ENCODE measurements around the gene CHRNA9.

Gene CHRNA9

GRCh38 chr4:40309250-40309774 lies 25.8 kb upstream of the CHRNA9 start:
- DNase-seq: no peak

GRCh38 chr4:40310225-40310624 lies 24.9 kb upstream of the CHRNA9 start:
- DNase-seq: no peak

GRCh38 chr4:40311811-40312346 lies 23.3 kb upstream of the CHRNA9 start:
- DNase-seq: no peak

DNA sequence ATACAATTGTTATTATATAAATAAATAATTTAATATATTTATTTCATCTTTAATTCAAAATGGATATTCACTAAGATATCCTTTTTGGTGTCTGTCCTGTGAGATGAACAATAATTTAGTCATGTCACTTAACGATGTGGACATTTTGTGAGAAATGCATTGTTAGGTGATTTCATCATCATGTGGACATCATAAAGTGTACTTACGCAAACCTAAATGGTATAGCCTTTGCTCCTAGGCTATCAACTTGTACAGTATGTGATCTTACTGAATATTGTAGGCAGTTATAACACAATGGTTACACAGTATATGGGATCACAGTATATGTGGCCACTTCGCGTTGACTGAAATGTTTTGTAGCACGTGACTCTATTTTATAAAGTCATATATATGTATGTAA lies 20.2 kb upstream of the CHRNA9 start:
- no peak for DNase-seq

GRCh38 chr4:40316333-40316781 lies 18.8 kb upstream of the CHRNA9 start:
- no peak for DNase-seq

DNA sequence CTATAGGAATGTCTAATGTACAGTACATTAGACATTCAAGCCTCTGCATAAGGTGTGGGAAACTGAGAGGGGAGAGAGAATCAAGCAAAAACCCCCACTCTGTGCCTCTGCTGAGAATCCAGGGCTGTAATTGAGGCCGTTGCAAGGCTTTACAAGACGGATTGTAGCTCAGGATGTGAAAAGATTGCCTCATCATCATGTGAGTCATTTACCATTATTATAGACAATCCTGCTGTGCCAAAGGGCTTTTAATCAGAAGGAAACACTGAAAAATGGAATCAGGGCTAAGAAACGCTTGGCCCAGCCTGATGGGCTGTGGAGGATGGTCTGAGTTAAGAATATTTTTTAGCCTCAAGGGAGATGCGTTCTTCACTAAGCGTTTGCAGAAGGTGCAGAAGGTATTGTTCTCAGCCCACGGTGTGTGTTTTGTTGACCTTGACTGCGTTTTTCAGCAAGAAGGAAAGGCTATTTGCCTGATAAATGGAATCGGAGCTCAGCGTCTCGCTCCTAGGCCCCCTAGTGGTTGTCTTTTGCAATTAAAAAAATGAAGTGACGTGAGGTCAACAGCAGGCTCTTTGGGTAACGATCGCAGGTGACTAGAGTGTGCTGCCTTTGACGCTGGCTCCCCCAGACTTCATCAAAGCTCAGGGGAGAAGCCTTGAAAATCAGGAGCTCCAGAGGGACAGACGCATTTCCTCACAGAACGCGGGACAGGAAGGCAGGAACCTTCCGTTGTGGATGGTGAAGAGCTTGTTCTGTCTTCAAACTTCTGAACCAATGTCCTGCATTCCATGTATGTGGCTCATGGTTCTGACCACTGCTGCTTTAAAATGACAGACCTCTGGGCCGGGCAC lies 18.1 kb upstream of the CHRNA9 start:
- no peak for DNase-seq

- DNase-seq: no peak
These were observed 17.0 kb upstream of the CHRNA9 start for GRCh38 chr4:40317916-40318658.

- DNase-seq: peak; percentile 37
These were observed 13.4 kb upstream of the CHRNA9 start for GRCh38 chr4:40321574-40322275.

DNA sequence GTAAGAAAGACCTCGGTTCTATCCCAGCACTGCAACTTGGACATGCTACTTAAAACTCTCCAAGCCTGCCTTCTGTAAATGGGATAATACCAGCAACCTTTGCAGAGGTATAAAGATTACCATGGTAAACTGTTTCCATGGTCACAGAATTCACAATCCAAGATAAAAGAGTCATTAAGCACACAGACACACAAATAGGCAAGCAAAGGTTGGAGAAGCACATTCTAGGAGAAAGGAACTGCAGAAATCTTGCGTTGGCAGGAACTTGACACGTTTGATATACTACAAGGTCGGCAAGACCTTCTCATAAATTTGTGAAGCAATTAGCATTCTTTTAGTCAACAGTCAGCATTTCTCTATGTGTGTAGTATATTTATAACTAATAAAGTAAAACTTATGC lies 12.3 kb upstream of the CHRNA9 start:
- no peak for DNase-seq

GRCh38 chr4:40323866-40324265 lies 11.3 kb upstream of the CHRNA9 start:
- no peak for DNase-seq

DNA sequence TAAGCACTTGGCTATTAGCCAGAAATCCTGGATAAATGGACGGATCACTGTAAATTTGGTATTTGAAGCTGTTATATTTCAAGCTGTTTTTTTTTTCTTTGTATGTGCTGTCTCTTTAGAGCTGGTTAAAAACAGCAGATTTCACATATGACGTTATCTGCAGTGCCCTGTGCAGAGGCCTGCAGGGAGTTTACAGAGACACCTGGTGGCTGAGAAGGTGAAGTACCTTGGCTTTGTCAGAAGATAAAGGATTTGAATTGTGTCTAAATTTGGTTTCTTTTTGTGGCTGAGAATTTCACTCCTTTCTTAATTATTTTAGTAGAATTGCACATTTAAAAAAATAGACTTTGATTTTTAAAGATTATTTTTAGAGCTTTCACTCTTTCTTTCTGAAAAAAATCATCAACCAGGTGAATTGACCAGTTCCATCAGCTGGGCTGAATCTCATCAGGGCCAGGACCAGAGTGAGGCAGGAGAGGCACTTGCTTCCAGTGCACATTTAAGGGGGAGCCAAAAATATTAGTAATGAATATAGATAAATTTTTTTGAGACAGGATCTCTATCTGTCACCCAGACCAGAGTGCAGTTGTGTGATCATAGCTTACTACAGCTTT lies 9.6 kb upstream of the CHRNA9 start:
- no peak for DNase-seq

GRCh38 chr4:40327340-40327739 lies 7.8 kb upstream of the CHRNA9 start:
- DNase-seq: no peak

DNA sequence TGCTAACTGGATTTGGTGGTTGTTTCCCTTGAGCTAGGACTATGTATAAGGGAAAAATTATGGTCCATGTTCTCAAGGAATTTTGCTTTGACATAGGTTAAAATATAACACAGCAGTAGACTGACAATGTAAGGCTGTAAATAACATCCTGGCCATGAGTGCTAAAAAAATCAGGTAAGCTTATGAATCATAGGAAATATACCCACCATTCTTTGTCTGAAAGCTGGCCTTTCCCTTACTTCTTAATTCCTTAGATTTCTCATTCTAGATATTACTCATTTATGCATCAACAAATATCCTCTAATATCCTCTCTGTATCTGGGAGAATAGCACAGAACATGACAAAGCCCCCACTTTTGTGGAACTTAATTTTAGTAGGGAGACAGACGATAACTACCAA lies 6.8 kb upstream of the CHRNA9 start:
- DNase-seq: no peak

- no peak for DNase-seq
These were observed 5.3 kb upstream of the CHRNA9 start for GRCh38 chr4:40329805-40330204.

DNA sequence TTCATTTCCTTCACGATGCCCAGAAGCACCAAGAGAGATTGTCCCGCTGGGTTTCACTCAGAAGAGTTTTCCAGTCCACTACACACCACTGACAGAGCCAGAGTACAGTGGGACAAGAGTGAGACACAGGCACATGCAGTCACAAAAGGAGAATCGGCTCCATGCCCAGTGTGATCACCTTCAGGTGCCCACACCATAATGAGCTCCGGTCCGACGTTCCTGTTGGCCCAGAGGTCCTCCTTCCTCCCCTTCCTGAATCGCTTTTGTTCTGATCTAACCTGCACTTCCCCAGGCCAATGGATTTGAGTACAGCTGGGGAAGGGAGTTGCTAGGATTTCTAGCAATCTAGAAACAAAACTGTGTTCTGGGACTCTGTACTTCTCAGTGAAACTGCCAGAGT lies 4.6 kb upstream of the CHRNA9 start:
- no peak for DNase-seq

- DNase-seq: no peak
These were observed 3.9 kb upstream of the CHRNA9 start for GRCh38 chr4:40331101-40331745.

- no peak for DNase-seq
These were observed 3.2 kb upstream of the CHRNA9 start for GRCh38 chr4:40331961-40332360.

- no peak for DNase-seq
These were observed 1.2 kb upstream of the CHRNA9 start for GRCh38 chr4:40333921-40334352.

DNA sequence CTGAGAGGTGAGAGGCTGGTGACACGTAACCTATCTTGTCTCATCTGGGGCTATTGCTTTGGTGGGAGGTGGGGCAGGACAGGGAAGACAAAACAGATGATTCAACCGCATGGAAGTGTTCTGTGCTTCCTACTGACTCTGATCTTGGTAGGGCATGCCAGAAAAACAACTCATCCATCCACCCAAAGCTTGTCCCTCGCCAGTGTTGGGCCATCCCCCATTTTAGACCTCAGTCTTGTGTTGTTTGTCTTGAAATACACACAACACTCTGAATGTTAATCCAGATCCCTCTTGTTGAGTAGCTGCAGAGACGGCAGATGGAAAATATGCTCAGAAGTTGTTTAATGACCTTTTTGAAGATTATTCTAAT lies 377 bp downstream of the CHRNA9 start:
- no peak for DNase-seq

GRCh38 chr4:40337051-40337450 lies 1.9 kb downstream of the CHRNA9 start:
- DNase-seq: no peak

- DNase-seq: no peak
These were observed 2.4 kb downstream of the CHRNA9 start for GRCh38 chr4:40337523-40337922.

DNA sequence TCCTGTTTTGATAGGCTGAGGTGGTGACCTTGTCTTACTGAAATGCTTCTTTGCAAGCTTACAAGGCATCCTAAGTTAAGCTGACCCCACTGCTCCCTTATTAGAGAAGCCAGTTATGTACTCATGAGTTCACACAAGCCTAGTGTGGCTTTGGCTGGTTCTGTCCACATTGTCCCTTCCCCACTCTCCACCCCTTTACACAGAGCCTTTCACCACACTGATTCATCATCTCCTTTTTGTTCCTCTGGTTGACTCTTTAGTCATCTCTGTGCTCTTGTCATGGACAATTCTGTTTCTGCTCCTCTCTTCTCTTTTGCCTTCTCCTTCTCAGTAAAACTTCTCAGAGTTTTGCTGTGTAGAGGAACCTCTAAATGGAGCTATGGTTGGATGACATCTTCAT lies 4.9 kb downstream of the CHRNA9 start:
- DNase-seq: no peak
